Lung (tissue), 12 donors: ENCODE results near the gene EFNA1. TPM values are rescaled to one million over a fixed set of nuclear protein-coding genes. Genes with fewer than 3 reads are reported as not detected.

ENCODE experiments used
- ATAC-seq: fragments of 200-7000 bp; cut with Tn5 transposase; one replicate; pipeline ENCODE4 v1.9.1; 2020; ENCODE audit warnings: moderate number of reproducible peaks; ENCODE audit not compliant: insufficient read depth, low FRiP score
- DNase-seq, 3 donors: peaks; one replicate each; pipeline ENCODE4 v3.0.0-alpha.2; 2013 to 2017
- H3K27ac ChIP-seq, 2 donors: one replicate each; pipeline ENCODE4 v1.5.1; 2013; ENCODE audit warnings: mild to moderate bottlenecking in 2 of 2, moderate library complexity in 2 of 2, control low read depth in 1 of 2, inconsistent platforms in 1 of 2, low read depth in 1 of 2, low read length in 1 of 2
- H3K27me3 ChIP-seq, 3 donors: one replicate each; pipeline ENCODE4 v1.5.1; 2013; ENCODE audit warnings: low read length in 2 of 3; ENCODE audit not compliant: control insufficient read depth in 3 of 3, insufficient read depth in 3 of 3
- H3K36me3 ChIP-seq, 4 donors: one replicate each; pipeline ENCODE4 v1.5.1; 2013; ENCODE audit warnings: low read length in 4 of 4, mild to moderate bottlenecking in 1 of 4, moderate library complexity in 1 of 4; ENCODE audit not compliant: control insufficient read depth in 4 of 4, insufficient read depth in 4 of 4
- H3K4me1 ChIP-seq, 5 donors: one replicate each; pipeline ENCODE4 v1.5.1; 2013; ENCODE audit warnings: low read length in 5 of 5, mild to moderate bottlenecking in 2 of 5, moderate library complexity in 1 of 5; ENCODE audit not compliant: control insufficient read depth in 5 of 5, insufficient read depth in 5 of 5
- H3K4me3 ChIP-seq: one replicate; pipeline ENCODE4 v1.5.1; 2013; ENCODE audit warnings: mild to moderate bottlenecking, control low read depth, moderate library complexity
- H3K9ac ChIP-seq, 2 donors: one replicate each; pipeline ENCODE4 v1.5.1; 2013; ENCODE audit warnings: low read length in 2 of 2, control low read depth in 1 of 2; ENCODE audit not compliant: insufficient read depth in 1 of 2
- H3K9me3 ChIP-seq, 4 donors: one replicate each; pipeline ENCODE4 v1.5.1; 2013; ENCODE audit warnings: low read length in 3 of 4, mild to moderate bottlenecking in 1 of 4, moderate library complexity in 1 of 4; ENCODE audit not compliant: control insufficient read depth in 4 of 4, insufficient read depth in 3 of 4
- WGBS, 2 donors: extraction: QIAGEN DNeasy Blood & Tissue Kit; methylation state at CpG; one replicate each; pipeline ENCODE4 v1.1.7; 2013; 5-methylcytosine and 5-hydroxymethylcytosine counted together
- polyA plus RNA-seq, 2 donors: library from polyadenylated mRNA; stranded (reverse); fragments of 200-250 nt; gene quantifications; one replicate each; pipeline ENCODE4 v1.2.1, GENCODE V29; 2013
- total RNA-seq, 2 donors: library from RNA; depleted of rRNA in 1 of 2; stranded (reverse); fragments of >200 nt in 1 of 2; gene quantifications; one replicate each; pipeline ENCODE4 v1.2.1, GENCODE V29; 2014 to 2021
- TF ChIP-seq, protein P1 (sequence below): IDR thresholded peaks from 2 replicates; pipeline ENCODE4 v1.5.1; 2012; ENCODE audit warnings: mild to moderate bottlenecking; ENCODE audit errors: control extremely low read depth, extremely low read depth
- donor health status: control.
- donor health status: control.
- donor health status: Bipolar disorder and iron deficiency.
- donor health status: healthy.
- donor health status: DM: yes; HTN: yes; CAD: no.

EFNA1 gene
- total and polyA plus RNA-seq, 4 donors: 111 to 202 (median 168) TPM

DNA sequence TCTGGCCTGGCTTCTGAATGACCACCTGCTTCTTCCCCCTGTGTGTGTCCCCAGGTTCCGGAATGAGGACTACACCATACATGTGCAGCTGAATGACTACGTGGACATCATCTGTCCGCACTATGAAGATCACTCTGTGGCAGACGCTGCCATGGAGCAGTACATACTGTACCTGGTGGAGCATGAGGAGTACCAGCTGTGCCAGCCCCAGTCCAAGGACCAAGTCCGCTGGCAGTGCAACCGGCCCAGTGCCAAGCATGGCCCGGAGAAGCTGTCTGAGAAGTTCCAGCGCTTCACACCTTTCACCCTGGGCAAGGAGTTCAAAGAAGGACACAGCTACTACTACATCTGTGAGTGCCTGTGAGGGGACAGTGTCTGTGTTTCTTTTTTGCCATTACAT is 3.6 kb downstream of the EFNA1 start:
- H3K27me3 ChIP-seq: peaks cover 0 to 24% (median 23%) of the 10 kb centered on the region in 3 donors
- TF ChIP-seq, protein P1, sequence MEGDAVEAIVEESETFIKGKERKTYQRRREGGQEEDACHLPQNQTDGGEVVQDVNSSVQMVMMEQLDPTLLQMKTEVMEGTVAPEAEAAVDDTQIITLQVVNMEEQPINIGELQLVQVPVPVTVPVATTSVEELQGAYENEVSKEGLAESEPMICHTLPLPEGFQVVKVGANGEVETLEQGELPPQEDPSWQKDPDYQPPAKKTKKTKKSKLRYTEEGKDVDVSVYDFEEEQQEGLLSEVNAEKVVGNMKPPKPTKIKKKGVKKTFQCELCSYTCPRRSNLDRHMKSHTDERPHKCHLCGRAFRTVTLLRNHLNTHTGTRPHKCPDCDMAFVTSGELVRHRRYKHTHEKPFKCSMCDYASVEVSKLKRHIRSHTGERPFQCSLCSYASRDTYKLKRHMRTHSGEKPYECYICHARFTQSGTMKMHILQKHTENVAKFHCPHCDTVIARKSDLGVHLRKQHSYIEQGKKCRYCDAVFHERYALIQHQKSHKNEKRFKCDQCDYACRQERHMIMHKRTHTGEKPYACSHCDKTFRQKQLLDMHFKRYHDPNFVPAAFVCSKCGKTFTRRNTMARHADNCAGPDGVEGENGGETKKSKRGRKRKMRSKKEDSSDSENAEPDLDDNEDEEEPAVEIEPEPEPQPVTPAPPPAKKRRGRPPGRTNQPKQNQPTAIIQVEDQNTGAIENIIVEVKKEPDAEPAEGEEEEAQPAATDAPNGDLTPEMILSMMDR: no peak
- peaks cover 0 to 2% (median 0%) of the 10 kb centered on the region in 4 donors for H3K9me3 ChIP-seq
- peaks cover 6 to 55% (median 20%) of the 10 kb centered on the region in 5 donors for H3K4me1 ChIP-seq
- WGBS, 2 donors: 55 to 85% methylated on average over 8 of the region's 8 CpGs
- no peak for DNase-seq
- H3K9ac ChIP-seq: peak overlapping the region in 1 of 2 donors; percentile 34
- no peak for ATAC-seq
- H3K27ac ChIP-seq: peak overlapping the region; percentile 81 to 93
- H3K36me3 ChIP-seq: peaks cover 0 to 21% (median 10%) of the 10 kb centered on the region in 4 donors
- H3K4me3 ChIP-seq: peak overlapping the region; percentile 21

DNA sequence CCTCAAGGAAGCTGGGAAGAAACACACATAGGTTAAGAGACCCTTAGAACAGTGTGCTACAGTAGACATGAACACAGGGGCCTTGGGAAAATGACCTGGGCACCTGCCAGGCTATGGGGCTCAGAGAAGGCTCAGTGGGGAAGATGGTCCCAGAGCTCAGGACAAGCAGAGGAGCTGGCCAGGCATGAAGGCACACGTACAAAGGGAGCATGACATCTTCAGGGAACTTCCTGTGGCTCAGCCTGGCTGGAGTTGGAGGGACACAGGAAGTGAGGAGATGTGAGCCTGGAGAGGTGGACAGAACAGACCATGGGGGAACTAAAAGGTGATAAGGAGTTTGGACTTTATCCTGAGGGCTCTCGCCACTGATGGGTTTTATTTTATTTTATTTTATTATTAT is 4.2 kb downstream of the EFNA1 start:
- WGBS, 2 donors: 44 to 52% methylated on average over 2 of the region's 2 CpGs
- DNase-seq (no peak), ATAC-seq (no peak)
- peaks cover 0 to 19% (median 18%) of the 10 kb centered on the region in 3 donors for H3K27me3 ChIP-seq
- H3K9ac ChIP-seq: no peak overlapping the region
- peak overlapping the region; percentile 81 to 93 for H3K27ac ChIP-seq
- TF ChIP-seq, protein P1: no peak
- peaks cover 0 to 21% (median 10%) of the 10 kb centered on the region in 4 donors for H3K36me3 ChIP-seq
- no peaks in the 10 kb centered on the region for H3K9me3 ChIP-seq
- H3K4me3 ChIP-seq: no peak overlapping the region
- peaks cover 6 to 53% (median 15%) of the 10 kb centered on the region in 5 donors for H3K4me1 ChIP-seq

DNA sequence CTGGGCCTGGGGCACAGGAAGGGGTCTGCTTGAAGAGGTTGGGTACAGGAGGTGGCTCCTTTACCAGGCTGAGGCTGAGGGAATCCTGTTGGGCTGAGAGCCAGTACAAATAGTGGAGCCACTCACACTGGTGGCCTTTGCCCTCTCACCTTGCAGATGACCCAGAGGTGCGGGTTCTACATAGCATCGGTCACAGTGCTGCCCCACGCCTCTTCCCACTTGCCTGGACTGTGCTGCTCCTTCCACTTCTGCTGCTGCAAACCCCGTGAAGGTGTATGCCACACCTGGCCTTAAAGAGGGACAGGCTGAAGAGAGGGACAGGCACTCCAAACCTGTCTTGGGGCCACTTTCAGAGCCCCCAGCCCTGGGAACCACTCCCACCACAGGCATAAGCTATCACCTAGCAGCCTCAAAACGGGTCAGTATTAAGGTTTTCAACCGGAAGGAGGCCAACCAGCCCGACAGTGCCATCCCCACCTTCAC is 6.2 kb downstream of the EFNA1 start:
- no peak for ATAC-seq

More for the DNA sequence above, 6.2 kb downstream of the EFNA1 start:
- H3K27me3 ChIP-seq: peaks cover 0 to 7% (median 2%) of the 10 kb centered on the region in 3 donors
- H3K27ac ChIP-seq: peak overlapping the region; percentile 93 to 99
- WGBS, 2 donors: 73 to 85% methylated on average over 7 of the region's 7 CpGs
- no peaks in the 10 kb centered on the region for H3K9me3 ChIP-seq
- no peak overlapping the region for H3K4me3 ChIP-seq
- peaks cover 3 to 39% (median 10%) of the 10 kb centered on the region in 5 donors for H3K4me1 ChIP-seq
- peaks cover 0 to 27% (median 13%) of the 10 kb centered on the region in 4 donors for H3K36me3 ChIP-seq
- no peak overlapping the region for H3K9ac ChIP-seq
- no peak for DNase-seq
- TF ChIP-seq, protein P1: no peak
